Omental fat pad (tissue), 4 donors: Measurements from ENCODE around the gene CD55. TPM values are rescaled to one million over a fixed set of nuclear protein-coding genes. Genes with fewer than 3 reads are reported as not detected.
"Not testable (repeated sequence)": the region's sequence is repeated elsewhere in the genome, so short reads cannot be mapped to it uniquely, and the experiment has no call there.

Source experiments
- ATAC-seq: fragments of 150-250 bp; one replicate; pipeline ENCODE4 v1.9.1; 2016; ENCODE audit warnings: mild to moderate bottlenecking, moderate library complexity; ENCODE audit not compliant: low FRiP score
- DNase-seq: peaks from one replicate; pipeline ENCODE4 v3.0.0-alpha.2; 2019; ENCODE audit warnings: low spot score
- CTCF ChIP-seq, 3 donors: fragments of 450-650 bp; IDR thresholded peaks; one replicate each; pipeline ENCODE4 v1.5.1; 2016 to 2017; ENCODE audit warnings: antibody characterized with exemption in 3 of 3, mild to moderate bottlenecking in 3 of 3, moderate library complexity in 2 of 3
- total RNA-seq, 4 donors: library from RNA; depleted of rRNA; stranded (reverse); fragments of >200 nt; gene quantifications; one replicate each; pipeline ENCODE4 v1.1.0, GENCODE V29; 2016

CD55 gene
- total RNA-seq, 4 donors from 2014 or later = 86.2 to 468 (median 195) TPM

- TF ChIP-seq CTCF (IDR thresholded peaks at IDR 0.05) = no peak
- DNase-seq = no peak
- ATAC-seq = no peak
These were observed 3.3 kb upstream of the CD55 start for GRCh38 chr1:207318072-207318619.

GRCh38 chr1:207319199-207319598 lies 2.3 kb upstream of the CD55 start:
- ATAC-seq (no peak), DNase-seq (no peak)
- TF ChIP-seq CTCF (IDR thresholded peaks at IDR 0.05) = no peak

- not testable (repeated sequence) for ATAC-seq, DNase-seq
These were observed 1.4 kb upstream of the CD55 start for GRCh38 chr1:207320105-207320504.

GRCh38 chr1:207321790-207322645 lies 540 bp downstream of the CD55 start:
- no peak for TF ChIP-seq CTCF (IDR thresholded peaks at IDR 0.05)
- no peak for DNase-seq
- ATAC-seq = peak; percentile 16

- no peak for ATAC-seq
- DNase-seq = no peak
These were observed 2.1 kb downstream of the CD55 start for GRCh38 chr1:207323425-207324225.

GRCh38 chr1:207328004-207328403 lies 6.5 kb downstream of the CD55 start:
- ATAC-seq = peak; percentile 22
- no peak for DNase-seq
- no peak for TF ChIP-seq CTCF (IDR thresholded peaks at IDR 0.05)

More at GRCh38 chr1:207323425-207324225, 2.1 kb downstream of the CD55 start:
- no peak for TF ChIP-seq CTCF (IDR thresholded peaks at IDR 0.05)

- no peak for TF ChIP-seq CTCF (IDR thresholded peaks at IDR 0.05)
- no peak for DNase-seq
- no peak for ATAC-seq
These were observed 7.5 kb downstream of the CD55 start for GRCh38 chr1:207328908-207329440.
